Right lobe of liver (tissue), 6 donors: ENCODE data around the gene TGFBR3. TPM values are rescaled to one million over a fixed set of nuclear protein-coding genes. Genes with fewer than 3 reads are reported as not detected.

Experiments
- ATAC-seq, 4 donors: fragments of 200-7000 bp; cut with Tn5 transposase; one replicate each; pipeline ENCODE4 v1.9.1; 2020; ENCODE audit warnings: mild to moderate bottlenecking in 4 of 4, moderate library complexity in 4 of 4
- DNase-seq, 3 donors: peaks; one replicate each; pipeline ENCODE4 v3.0.0-alpha.2; 2020
- H3K27ac ChIP-seq, 3 donors: fragments of 200-600 bp; one replicate each; pipeline ENCODE4 v1.8.0; 2022
- H3K27me3 ChIP-seq, 2 donors: fragments of 200-600 bp; one replicate each; pipeline ENCODE4 v1.8.0; 2022
- H3K36me3 ChIP-seq, 4 donors: fragments of 200-600 bp; sonication (generic) in 1 of 4; one replicate each; pipeline versions ENCODE4 v1.5.1 to v1.8.0; 2017 to 2022; ENCODE audit warnings: control low read depth in 1 of 4
- H3K4me1 ChIP-seq, 4 donors: fragments of 200-600 bp; sonication (generic) in 1 of 4; one replicate each; pipeline versions ENCODE4 v1.5.1 to v1.8.0; 2017 to 2022; ENCODE audit warnings: control low read depth in 1 of 4
- H3K4me3 ChIP-seq, 3 donors: fragments of 200-600 bp; one replicate each; pipeline ENCODE4 v1.8.0; 2022
- H3K9me3 ChIP-seq, 4 donors: fragments of 200-600 bp; sonication (generic) in 1 of 4; one replicate each; pipeline versions ENCODE4 v1.5.1 to v1.8.0; 2017 to 2022; ENCODE audit warnings: control low read depth in 1 of 4
- CTCF ChIP-seq, 4 donors: fragments of 200-600 bp in 3 of 4; fragments of 450-650 bp in 1 of 4; IDR thresholded peaks; one replicate each; pipeline versions ENCODE4 v1.5.1 to v1.8.0; 2016 to 2022; ENCODE audit warnings: antibody characterized with exemption in 4 of 4, mild to moderate bottlenecking in 2 of 4
- POLR2A ChIP-seq: fragments of 450-650 bp; IDR thresholded peaks from one replicate; pipeline ENCODE4 v1.6.1; 2017; ENCODE audit warnings: antibody characterized with exemption, mild to moderate bottlenecking
- WGBS: methylation state at CpG from one replicate; pipeline ENCODE4 v1.1.6; 2018; ENCODE audit warnings: low coverage, low lambda C conversion rate; ENCODE audit not compliant: insufficient coverage; ENCODE audit errors: missing lambda C conversion rate; 5-methylcytosine and 5-hydroxymethylcytosine counted together
- intact Hi-C, 2 donors: fragments of 100-400 bp; cut with DNase I; formaldehyde crosslinking; loops; one replicate each; pipeline versions ENCODE4 v1.11.2 to v1.14.1; 2022
- total RNA-seq, 6 experiments: library from RNA; depleted of rRNA in 2 of 6; stranded (reverse); fragments of >200 nt in 2 of 6; fragmentation: NEBNext Ultra II Directional in 3 of 6; extraction: Animal tissue kit (Norgen Biotek cat#: 25700) in 3 of 6; gene quantifications; one replicate each; pipeline versions ENCODE4 v1.1.0 to v1.2.4, GENCODE V29; 2016 to 2023
- donor health status: DM: no; HTN: yes; CAD: no.
- donor health status: DM: no; HTN: no; CAD: no.
- donor health status: DM: no; HTN: no; CAD: no.
- donor health status: DM: no; HTN: yes; CAD: no.
- donor health status: DM: no; HTN: yes; CAD: no.

Gene TGFBR3
- total RNA-seq, 6 experiments from 2014 or later: 9.0 to 32.3 (median 18.1) TPM

GRCh38 chr1:91715416-91716000 is 170.4 kb downstream of the TGFBR3 start:
- peaks cover 0 to 29% (median 14%) of the 10 kb centered on the region in 4 donors for H3K36me3 ChIP-seq
- no peak for TF ChIP-seq CTCF (IDR thresholded peaks at IDR 0.05)
- TF ChIP-seq POLR2A: no peak

GRCh38 chr1:91714867-91715381 is 171.0 kb downstream of the TGFBR3 start:
- TF ChIP-seq POLR2A (no peak), CTCF (IDR thresholded peaks at IDR 0.05) (no peak)
- Histone ChIP-seq H3K4me1 (no peaks in the 10 kb centered on the region), H3K27ac (no peak overlapping the region), H3K36me3 (peaks cover 0 to 29% (median 14%) of the 10 kb centered on the region in 4 donors), H3K9me3 (no peaks in the 10 kb centered on the region), H3K4me3 (no peak overlapping the region), H3K27me3 (no peaks in the 10 kb centered on the region)
- WGBS: 79% methylated on average over 8 of the region's 8 CpGs
- no peak for DNase-seq
- ATAC-seq: no peak
- intact Hi-C loops: no loop called here

More at GRCh38 chr1:91715416-91716000, 170.4 kb downstream of the TGFBR3 start:
- DNase-seq (no peak), ATAC-seq (no peak)
- no peak overlapping the region for H3K4me3 ChIP-seq
- no peaks in the 10 kb centered on the region for H3K27me3 ChIP-seq
- H3K4me1 ChIP-seq: no peaks in the 10 kb centered on the region
- intact Hi-C loops: no loop called here
- no peaks in the 10 kb centered on the region for H3K9me3 ChIP-seq
- no peak overlapping the region for H3K27ac ChIP-seq
- 92% methylated on average over 2 of the region's 2 CpGs for WGBS

GRCh38 chr1:91712981-91713841 is 172.7 kb downstream of the TGFBR3 start:
- 38% methylated on average over 15 of the region's 15 CpGs for WGBS
- Histone ChIP-seq H3K4me3 (no peak overlapping the region), H3K9me3 (no peaks in the 10 kb centered on the region), H3K27me3 (no peaks in the 10 kb centered on the region), H3K36me3 (peaks cover 0 to 36% (median 14%) of the 10 kb centered on the region in 4 donors), H3K4me1 (no peaks in the 10 kb centered on the region), H3K27ac (peak overlapping the region; percentile 29 to 47 (median 31))
- TF ChIP-seq CTCF (IDR thresholded peaks at IDR 0.05) (no peak), POLR2A (no peak)
- DNase-seq: peak in 1 of 3 donors; percentile 35
- peak; percentile 69 to 74 (median 72) for ATAC-seq
- intact Hi-C loops: no loop called here

GRCh38 chr1:91712393-91712792 is 173.6 kb downstream of the TGFBR3 start:
- 55% methylated on average over 3 of the region's 3 CpGs for WGBS

More at GRCh38 chr1:91712393-91712792, 173.6 kb downstream of the TGFBR3 start:
- Histone ChIP-seq H3K27ac (peak overlapping the region; percentile 27 to 47 (median 31)), H3K4me3 (no peak overlapping the region), H3K4me1 (no peaks in the 10 kb centered on the region), H3K9me3 (no peaks in the 10 kb centered on the region), H3K36me3 (peaks cover 3 to 44% (median 18%) of the 10 kb centered on the region in 4 donors), H3K27me3 (no peaks in the 10 kb centered on the region)
- intact Hi-C loops: no loop called here
- TF ChIP-seq POLR2A (no peak), CTCF (IDR thresholded peaks at IDR 0.05) (no peak)
- ATAC-seq (no peak), DNase-seq (no peak)
